Gastrocnemius medialis (tissue), 4 donors: ENCODE results near the gene SLC23A3. TPM values are rescaled to one million over a fixed set of nuclear protein-coding genes. Genes with fewer than 3 reads are reported as not detected.

Experiments
- ATAC-seq, 2 donors: fragments of 150-250 bp; one replicate each; pipeline ENCODE4 v1.9.1; 2016
- DNase-seq, 2 donors: peaks; one replicate each; pipeline ENCODE4 v3.0.0-alpha.2; 2019
- H3K27ac ChIP-seq, 4 donors: fragments of 200-600 bp; sonication (generic); 1 replicate in 1 of 4; 2 replicates in 3 of 4; pipeline ENCODE4 v1.5.1; 2016 to 2018; ENCODE audit warnings: mild to moderate bottlenecking in 2 of 4, moderate library complexity in 1 of 4
- H3K27me3 ChIP-seq, 3 donors: fragments of 200-600 bp; sonication (generic) in 2 of 3; 1 replicate in 1 of 3; 2 replicates in 2 of 3; pipeline versions ENCODE4 v1.5.1 to v1.6.0; 2016 to 2019; ENCODE audit warnings: mild to moderate bottlenecking in 1 of 3, moderate library complexity in 1 of 3
- H3K36me3 ChIP-seq, 2 donors: fragments of 200-600 bp; sonication (generic) in 1 of 2; one replicate each; pipeline ENCODE4 v1.5.1; 2017 to 2018
- H3K4me1 ChIP-seq, 2 donors: fragments of 200-600 bp; sonication (generic) in 1 of 2; one replicate each; pipeline ENCODE4 v1.5.1; 2016 to 2017; ENCODE audit warnings: mild to moderate bottlenecking in 2 of 2
- H3K4me3 ChIP-seq, 4 donors: fragments of 200-600 bp; sonication (generic) in 3 of 4; 1 replicate in 1 of 4; 2 replicates in 3 of 4; pipeline ENCODE4 v1.5.1; 2016 to 2019; ENCODE audit warnings: mild to moderate bottlenecking in 2 of 4
- H3K9me3 ChIP-seq, 3 donors: fragments of 200-600 bp; sonication (generic) in 2 of 3; 1 replicate in 1 of 3; 2 replicates in 2 of 3; pipeline ENCODE4 v1.5.1; 2016 to 2019
- POLR2A ChIP-seq, 2 donors: fragments of 450-650 bp; IDR thresholded peaks; one replicate each; pipeline ENCODE4 v1.6.1; 2017; ENCODE audit warnings: antibody characterized with exemption in 2 of 2, mild to moderate bottlenecking in 2 of 2, moderate library complexity in 2 of 2
- in situ Hi-C, 4 donors: fragments of 200-750 bp; cut with MboI; loops; one replicate each; pipeline versions ENCODE4 v1.15.0 to v1.8.0; 2017; ENCODE audit warnings: low sequenced_read_pairs in 4 of 4
- intact Hi-C: fragments of 100-400 bp; cut with DNase I; formaldehyde crosslinking; loops from one replicate; pipeline ENCODE4 v1.15.1; 2023; ENCODE audit warnings: low total_unique reads
- total RNA-seq, 4 donors: library from RNA; depleted of rRNA; stranded (reverse); fragments of >200 nt; gene quantifications; one replicate each; pipeline versions ENCODE4 v1.1.0 to v1.2.3, GENCODE V29; 2016
- TF ChIP-seq, protein P1 (sequence below), 5 experiments: fragments of 450-650 bp in 3 of 5; fragments of 200-600 bp in 2 of 5; sonication (generic) in 2 of 5; IDR thresholded peaks in 4 of 5; conservative IDR thresholded peaks in 1 of 5; 1 replicate in 4 of 5; 2 replicates in 1 of 5; pipeline ENCODE4 v1.5.1; 2016 to 2019; ENCODE audit warnings: antibody characterized with exemption in 5 of 5, mild to moderate bottlenecking in 3 of 5, moderate library complexity in 3 of 5

SLC23A3 gene
- total RNA-seq, 4 donors from 2014 or later, result 0.11 to 1.5 TPM; not detected in 2

DNA sequence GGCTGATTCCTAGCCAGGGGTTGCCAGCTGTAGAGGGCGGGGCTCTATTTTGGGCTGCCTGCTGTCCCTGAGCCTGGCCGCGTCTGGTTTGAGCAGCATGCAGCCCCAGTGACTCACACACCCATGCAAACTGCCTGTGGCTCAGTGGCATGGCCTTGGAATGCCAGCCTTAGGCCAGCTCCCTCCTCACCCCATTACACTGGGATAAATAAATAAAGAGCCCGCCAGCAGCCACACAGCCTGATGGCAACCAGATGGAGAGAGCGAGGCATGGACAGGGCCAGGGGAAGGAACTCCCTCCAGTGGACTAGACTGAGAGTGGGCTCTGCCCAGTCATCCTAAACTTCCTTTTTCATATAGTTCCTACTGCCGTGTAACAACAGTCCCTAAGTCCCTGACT, 27.5 kb downstream of the SLC23A3 start:
- intact Hi-C loops (no loop called here), in situ Hi-C loops (no loop called here)
- TF ChIP-seq POLR2A (IDR thresholded peaks at IDR 0.05), result no peak
- TF ChIP-seq, protein P1, sequence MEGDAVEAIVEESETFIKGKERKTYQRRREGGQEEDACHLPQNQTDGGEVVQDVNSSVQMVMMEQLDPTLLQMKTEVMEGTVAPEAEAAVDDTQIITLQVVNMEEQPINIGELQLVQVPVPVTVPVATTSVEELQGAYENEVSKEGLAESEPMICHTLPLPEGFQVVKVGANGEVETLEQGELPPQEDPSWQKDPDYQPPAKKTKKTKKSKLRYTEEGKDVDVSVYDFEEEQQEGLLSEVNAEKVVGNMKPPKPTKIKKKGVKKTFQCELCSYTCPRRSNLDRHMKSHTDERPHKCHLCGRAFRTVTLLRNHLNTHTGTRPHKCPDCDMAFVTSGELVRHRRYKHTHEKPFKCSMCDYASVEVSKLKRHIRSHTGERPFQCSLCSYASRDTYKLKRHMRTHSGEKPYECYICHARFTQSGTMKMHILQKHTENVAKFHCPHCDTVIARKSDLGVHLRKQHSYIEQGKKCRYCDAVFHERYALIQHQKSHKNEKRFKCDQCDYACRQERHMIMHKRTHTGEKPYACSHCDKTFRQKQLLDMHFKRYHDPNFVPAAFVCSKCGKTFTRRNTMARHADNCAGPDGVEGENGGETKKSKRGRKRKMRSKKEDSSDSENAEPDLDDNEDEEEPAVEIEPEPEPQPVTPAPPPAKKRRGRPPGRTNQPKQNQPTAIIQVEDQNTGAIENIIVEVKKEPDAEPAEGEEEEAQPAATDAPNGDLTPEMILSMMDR (IDR thresholded peaks at IDR 0.05 in 4 of 5, conservative IDR thresholded peaks at IDR 0.05 in 1 of 5), result no peak
- DNase-seq (peak; percentile 20 to 55), ATAC-seq (peak; percentile 87 to 90)
- Histone ChIP-seq H3K27me3 (no peaks in the 10 kb centered on the region), H3K36me3 (peaks cover 0 to 43% of the 10 kb centered on the region in 2 donors), H3K4me3 (no peak overlapping the region), H3K9me3 (no peaks in the 10 kb centered on the region), H3K27ac (no peak overlapping the region), H3K4me1 (no peaks in the 10 kb centered on the region)

DNA sequence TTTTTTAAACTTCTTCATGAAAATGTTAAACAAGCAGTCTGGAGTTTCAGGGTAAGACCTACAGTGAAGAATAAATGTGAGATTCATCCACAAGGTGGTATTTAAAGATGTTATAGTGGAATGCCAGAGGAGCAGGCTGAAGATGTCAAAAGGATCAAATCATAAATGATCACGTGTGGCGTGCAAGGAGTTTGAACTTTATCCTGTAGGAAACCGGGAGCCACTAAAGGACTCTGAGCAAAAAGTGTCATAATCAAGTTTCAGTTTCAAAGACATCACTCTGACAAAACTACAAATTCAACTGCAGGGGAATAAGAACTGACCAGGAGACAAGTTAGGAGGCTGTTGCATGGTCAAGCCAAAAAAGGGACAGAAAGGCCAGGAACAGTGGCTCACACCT, 29.1 kb downstream of the SLC23A3 start:
- no peaks in the 10 kb centered on the region for H3K9me3 ChIP-seq
- TF ChIP-seq, protein P1 (IDR thresholded peaks at IDR 0.05 in 4 of 5, conservative IDR thresholded peaks at IDR 0.05 in 1 of 5), result no peak
- no peak for TF ChIP-seq POLR2A (IDR thresholded peaks at IDR 0.05)
- H3K36me3 ChIP-seq, result peaks cover 0 to 29% of the 10 kb centered on the region in 2 donors
- H3K4me3 ChIP-seq, result no peak overlapping the region
- no peaks in the 10 kb centered on the region for H3K27me3 ChIP-seq
- in situ Hi-C loops, result no loop called here
- H3K27ac ChIP-seq, result no peak overlapping the region
- intact Hi-C loops, result no loop called here
- no peaks in the 10 kb centered on the region for H3K4me1 ChIP-seq
- no peak for ATAC-seq
- DNase-seq, result no peak

DNA sequence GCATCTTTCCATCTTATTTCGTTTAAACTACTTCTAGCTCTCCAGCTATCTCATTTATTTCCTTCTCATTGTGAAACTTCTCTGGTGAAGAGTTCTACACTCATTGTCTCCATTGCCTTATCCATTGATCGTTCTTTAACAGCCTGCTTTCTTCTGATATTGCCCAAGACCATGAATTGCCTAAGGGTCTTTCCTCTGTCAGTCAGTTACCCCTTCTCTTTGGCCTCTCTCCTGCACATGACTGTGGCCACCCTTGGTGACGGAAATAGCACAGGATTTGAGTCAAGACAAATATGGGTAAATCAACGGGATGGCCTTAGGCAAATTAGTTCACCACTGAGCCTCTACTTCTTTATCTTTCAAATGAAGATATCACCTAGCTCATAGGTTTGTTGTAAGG, 35.9 kb downstream of the SLC23A3 start:
- intact Hi-C loops (no loop called here), in situ Hi-C loops (no loop called here)
- H3K36me3 ChIP-seq, result no peaks in the 10 kb centered on the region
- no peak overlapping the region for H3K4me3 ChIP-seq
- no peaks in the 10 kb centered on the region for H3K9me3 ChIP-seq
- no peak overlapping the region for H3K27ac ChIP-seq
- no peak for DNase-seq
- H3K4me1 ChIP-seq, result no peaks in the 10 kb centered on the region
- no peak for ATAC-seq
- TF ChIP-seq POLR2A (IDR thresholded peaks at IDR 0.05), result no peak
- TF ChIP-seq, protein P1 (IDR thresholded peaks at IDR 0.05 in 4 of 5, conservative IDR thresholded peaks at IDR 0.05 in 1 of 5), result no peak
- H3K27me3 ChIP-seq, result no peaks in the 10 kb centered on the region

DNA sequence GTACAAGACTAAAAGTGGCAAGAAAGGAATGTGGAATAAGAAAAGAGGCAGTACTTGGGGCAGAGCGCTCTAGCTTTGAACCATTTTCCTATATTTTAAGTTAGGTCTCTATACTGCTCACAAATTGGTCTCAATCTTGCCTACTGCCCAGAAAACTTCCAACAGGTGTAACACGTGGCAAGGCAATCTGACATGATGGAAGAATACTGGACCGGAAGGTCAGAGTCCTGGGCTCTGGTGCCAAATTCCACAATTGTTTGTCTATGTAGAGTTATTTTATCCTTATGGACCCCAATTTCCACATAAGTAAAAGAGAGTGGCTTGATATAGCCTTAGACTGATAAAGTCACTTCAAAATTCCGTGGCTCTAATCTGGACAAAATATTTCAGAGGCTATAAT, 38.1 kb downstream of the SLC23A3 start:
- H3K27me3 ChIP-seq, result no peaks in the 10 kb centered on the region
- H3K4me1 ChIP-seq, result no peaks in the 10 kb centered on the region
- H3K9me3 ChIP-seq, result no peaks in the 10 kb centered on the region
- in situ Hi-C loops, result no loop called here
- H3K4me3 ChIP-seq, result no peak overlapping the region
- no peak overlapping the region for H3K27ac ChIP-seq
- intact Hi-C loops, result no loop called here
- TF ChIP-seq, protein P1 (IDR thresholded peaks at IDR 0.05 in 4 of 5, conservative IDR thresholded peaks at IDR 0.05 in 1 of 5), result no peak
- no peak for TF ChIP-seq POLR2A (IDR thresholded peaks at IDR 0.05)
- H3K36me3 ChIP-seq, result no peaks in the 10 kb centered on the region
- ATAC-seq (no peak), DNase-seq (no peak)

DNA sequence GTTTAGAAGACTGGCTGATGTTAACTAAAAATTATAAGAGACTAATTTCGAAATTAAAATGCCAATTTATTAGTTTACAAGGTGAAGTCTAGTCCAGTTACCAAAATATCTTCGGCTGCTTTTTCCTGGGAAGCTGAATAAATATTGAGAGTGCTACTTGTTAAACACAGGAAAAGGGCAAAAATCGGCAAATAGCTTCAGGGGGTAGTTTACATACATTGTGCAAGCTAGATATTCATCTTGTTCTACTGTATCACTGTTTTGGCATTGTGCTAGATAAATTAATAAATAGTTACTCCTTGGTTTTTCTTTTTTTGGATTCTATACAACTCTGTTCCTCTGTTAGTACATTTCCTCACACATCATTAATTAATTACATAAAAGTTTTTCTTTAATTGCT, 38.5 kb downstream of the SLC23A3 start:
- H3K27ac ChIP-seq, result no peak overlapping the region
- DNase-seq, result no peak
- H3K36me3 ChIP-seq, result no peaks in the 10 kb centered on the region
- no peak for TF ChIP-seq POLR2A (IDR thresholded peaks at IDR 0.05)
- TF ChIP-seq, protein P1 (IDR thresholded peaks at IDR 0.05 in 4 of 5, conservative IDR thresholded peaks at IDR 0.05 in 1 of 5), result no peak
- H3K9me3 ChIP-seq, result no peaks in the 10 kb centered on the region
- in situ Hi-C loops (no loop called here), intact Hi-C loops (no loop called here)
- no peak for ATAC-seq
- H3K4me1 ChIP-seq, result no peaks in the 10 kb centered on the region
- H3K27me3 ChIP-seq, result no peaks in the 10 kb centered on the region
- H3K4me3 ChIP-seq, result no peak overlapping the region
